Heart right ventricle (tissue), 16 donors: ENCODE measurements around the gene TLL2. TPM values are rescaled to one million over a fixed set of nuclear protein-coding genes. Genes with fewer than 3 reads are reported as not detected.

Source experiments
- ATAC-seq, 8 donors: fragments of 200-7000 bp; cut with Tn5 transposase; one replicate each; pipeline ENCODE4 v1.9.1; 2020; ENCODE audit warnings: mild to moderate bottlenecking in 8 of 8, moderate library complexity in 8 of 8, moderate number of reproducible peaks in 1 of 8
- DNase-seq, 2 donors: peaks; one replicate each; pipeline ENCODE4 v3.0.0-alpha.2; 2020
- H3K27ac ChIP-seq, 10 donors: fragments of 200-600 bp; sonication (generic) in 2 of 10; one replicate each; pipeline versions ENCODE4 v1.5.0 to v1.8.0; 2020 to 2022; ENCODE audit warnings: mild to moderate bottlenecking in 3 of 10
- H3K27me3 ChIP-seq, 7 donors: fragments of 200-600 bp; one replicate each; pipeline ENCODE4 v1.8.0; 2021 to 2022; ENCODE audit warnings: mild to moderate bottlenecking in 2 of 7
- H3K36me3 ChIP-seq, 9 donors: fragments of 200-600 bp; sonication (generic) in 1 of 9; one replicate each; pipeline versions ENCODE4 v1.5.0 to v1.8.0; 2020 to 2022; ENCODE audit warnings: mild to moderate bottlenecking in 2 of 9
- H3K4me1 ChIP-seq, 9 donors: fragments of 200-600 bp; sonication (generic) in 1 of 9; one replicate each; pipeline versions ENCODE4 v1.5.0 to v1.8.0; 2020 to 2022; ENCODE audit warnings: mild to moderate bottlenecking in 4 of 9
- H3K4me3 ChIP-seq, 10 donors: fragments of 200-600 bp; sonication (generic) in 2 of 10; one replicate each; pipeline versions ENCODE4 v1.5.0 to v1.8.0; 2020 to 2022; ENCODE audit warnings: mild to moderate bottlenecking in 7 of 10, moderate library complexity in 2 of 10
- H3K9me3 ChIP-seq, 11 donors: fragments of 200-600 bp in 10 of 11; sonication (generic) in 2 of 11; one replicate each; pipeline versions ENCODE4 v1.5.0 to v1.8.0; 2013 to 2022; ENCODE audit warnings: mild to moderate bottlenecking in 2 of 11, control low read depth in 1 of 11, moderate library complexity in 1 of 11
- WGBS, 2 donors: extraction: QIAGEN DNeasy Blood & Tissue Kit; methylation state at CpG; one replicate each; pipeline ENCODE4 v1.1.7; 2013; ENCODE audit warnings: inconsistent platforms in 1 of 2; 5-methylcytosine and 5-hydroxymethylcytosine counted together
- intact Hi-C, 10 donors: fragments of 100-400 bp; cut with DNase I; formaldehyde crosslinking; loops; one replicate each; pipeline versions ENCODE4 v1.11.1 to v1.14.2; 2022
- polyA plus RNA-seq, 2 donors: library from polyadenylated mRNA; stranded (reverse); fragments of 200-250 nt; gene quantifications; one replicate each; pipeline ENCODE4 v1.2.3, GENCODE V29; 2013
- total RNA-seq, 10 donors: library from RNA; stranded (reverse); fragmentation: NEBNext Ultra II Directional in 3 of 10; extraction: Animal tissue kit (Norgen Biotek cat#: 25700) in 3 of 10; gene quantifications; one replicate each; pipeline versions ENCODE4 v1.2.1 to v1.2.4, GENCODE V29; 2021 to 2023
- TF ChIP-seq, protein P1 (sequence below), 9 donors: fragments of 200-600 bp; sonication (generic) in 2 of 9; IDR thresholded peaks; one replicate each; pipeline versions ENCODE4 v1.5.0 to v1.8.0; 2021 to 2022; ENCODE audit warnings: antibody characterized with exemption in 9 of 9, mild to moderate bottlenecking in 5 of 9, moderate library complexity in 1 of 9
- donor health status: Arrhythmogenic right ventricular cardiomyopathy.
- donor health status: ischemic (EF 13 %, LVEDD 7.1; RV severe dilation, severe dysfunction).
- donor health status: healthy with polysubstance abuse.
- donor health status: DM: no; HTN: yes; CAD: no.
- donor health status: DM: no; HTN: no; CAD: no.
- donor health status: ischemic (EF 25% LVEDD 6.9; RV normal size, moderate dysfunction).
- donor health status: ischemic (EF 25% LVEDD 5.7; RV mildly dilated, moderate dysfunction).
- donor health status: healthy.
- donor health status: DM: yes; HTN: yes; CAD: no.
- donor health status: Ischemic cardiomyopathy.
- donor health status: ischemic (EF 35%, LVEDD 5.7; RV mildly dilated, moderate dysfunction).
- donor health status: nonischemic (EF 11% LVEDD 7.7; RV severe dilation, severe dysfunction).
- donor health status: DM: yes; HTN: yes; CAD: no.
- donor health status: PGD.
- donor health status: ischemic (EF 29% LVEDD 5.4; RV normal size, mild dysfunction).
- donor health status: nonischemic (EF 23%, LVEDD 6.1; RV moderate dilation, normal function).

Gene TLL2
- total and polyA plus RNA-seq, 12 donors, result 2.3 to 9.2 (median 6.9) TPM

DNA sequence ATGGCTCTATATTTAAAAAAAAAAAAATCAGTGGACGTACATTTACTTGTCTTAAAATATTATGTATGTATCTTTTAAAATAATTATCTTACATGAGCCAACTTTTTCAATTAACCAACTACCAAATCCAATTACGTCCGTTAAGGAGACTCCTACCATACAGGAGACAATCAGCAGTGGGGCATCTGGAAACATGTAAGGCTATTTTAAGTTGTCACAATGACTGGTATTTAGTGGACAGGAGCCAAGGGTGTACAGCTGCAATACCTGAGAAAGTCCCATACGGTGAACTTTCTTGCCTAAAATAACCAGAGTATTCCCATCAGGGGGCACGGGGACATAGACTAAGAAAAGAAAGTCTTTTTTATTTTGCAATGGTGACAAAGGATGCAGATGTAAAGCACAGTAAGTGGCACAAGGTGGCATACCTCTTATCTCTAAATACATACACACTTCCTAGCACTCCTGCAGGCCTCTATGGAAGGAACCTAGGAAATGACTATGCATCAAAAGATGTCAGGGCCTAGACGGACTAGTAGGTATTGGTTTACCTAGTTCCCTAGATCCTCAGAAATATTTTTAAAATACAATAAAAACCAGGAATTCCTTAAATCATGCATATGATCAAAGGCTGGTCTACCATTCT is 16.0 kb upstream of the TLL2 start:
- Histone ChIP-seq H3K36me3 (peaks cover 0 to 92% (median 15%) of the 10 kb centered on the region in 9 donors), H3K4me1 (peaks cover 0 to 13% (median 5%) of the 10 kb centered on the region in 9 donors), H3K4me3 (no peak overlapping the region), H3K27me3 (no peaks in the 10 kb centered on the region), H3K9me3 (no peaks in the 10 kb centered on the region), H3K27ac (peak overlapping the region in 2 of 10 donors; percentile 22 to 43)
- 39 to 58% methylated on average over 6 of the region's 6 CpGs for whole genome bisulfite sequencing, 2 donors
- DNase-seq (no peak), ATAC-seq (peak in 5 of 8 donors; percentile 64 to 92 (median 82))
- intact Hi-C loops, result no loop called here
- TF ChIP-seq, protein P1, sequence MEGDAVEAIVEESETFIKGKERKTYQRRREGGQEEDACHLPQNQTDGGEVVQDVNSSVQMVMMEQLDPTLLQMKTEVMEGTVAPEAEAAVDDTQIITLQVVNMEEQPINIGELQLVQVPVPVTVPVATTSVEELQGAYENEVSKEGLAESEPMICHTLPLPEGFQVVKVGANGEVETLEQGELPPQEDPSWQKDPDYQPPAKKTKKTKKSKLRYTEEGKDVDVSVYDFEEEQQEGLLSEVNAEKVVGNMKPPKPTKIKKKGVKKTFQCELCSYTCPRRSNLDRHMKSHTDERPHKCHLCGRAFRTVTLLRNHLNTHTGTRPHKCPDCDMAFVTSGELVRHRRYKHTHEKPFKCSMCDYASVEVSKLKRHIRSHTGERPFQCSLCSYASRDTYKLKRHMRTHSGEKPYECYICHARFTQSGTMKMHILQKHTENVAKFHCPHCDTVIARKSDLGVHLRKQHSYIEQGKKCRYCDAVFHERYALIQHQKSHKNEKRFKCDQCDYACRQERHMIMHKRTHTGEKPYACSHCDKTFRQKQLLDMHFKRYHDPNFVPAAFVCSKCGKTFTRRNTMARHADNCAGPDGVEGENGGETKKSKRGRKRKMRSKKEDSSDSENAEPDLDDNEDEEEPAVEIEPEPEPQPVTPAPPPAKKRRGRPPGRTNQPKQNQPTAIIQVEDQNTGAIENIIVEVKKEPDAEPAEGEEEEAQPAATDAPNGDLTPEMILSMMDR (IDR thresholded peaks at IDR 0.05), result no peak

DNA sequence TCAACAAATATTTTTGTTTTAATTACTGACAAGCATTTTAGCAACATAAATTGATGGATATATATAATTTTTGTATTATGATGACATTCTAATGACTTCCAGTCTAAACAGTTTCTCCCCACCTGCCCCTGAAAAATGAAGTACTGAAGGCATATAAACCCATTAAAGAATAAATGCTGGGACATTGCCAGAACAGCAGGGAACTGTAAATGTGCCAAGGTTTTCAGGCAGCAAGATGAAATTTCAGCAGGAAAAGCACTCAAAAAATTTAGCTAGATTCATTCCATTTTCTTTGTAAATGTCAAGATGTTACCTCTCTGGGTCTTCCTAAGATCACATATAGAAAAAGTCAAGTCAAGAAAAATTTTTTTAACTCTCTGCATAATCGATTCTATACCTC is 11.0 kb upstream of the TLL2 start:
- ATAC-seq, result no peak
- 75 to 86% methylated on average over 1 of the region's 1 CpG for WGBS, 2 donors
- H3K27ac ChIP-seq, result no peak overlapping the region

DNA sequence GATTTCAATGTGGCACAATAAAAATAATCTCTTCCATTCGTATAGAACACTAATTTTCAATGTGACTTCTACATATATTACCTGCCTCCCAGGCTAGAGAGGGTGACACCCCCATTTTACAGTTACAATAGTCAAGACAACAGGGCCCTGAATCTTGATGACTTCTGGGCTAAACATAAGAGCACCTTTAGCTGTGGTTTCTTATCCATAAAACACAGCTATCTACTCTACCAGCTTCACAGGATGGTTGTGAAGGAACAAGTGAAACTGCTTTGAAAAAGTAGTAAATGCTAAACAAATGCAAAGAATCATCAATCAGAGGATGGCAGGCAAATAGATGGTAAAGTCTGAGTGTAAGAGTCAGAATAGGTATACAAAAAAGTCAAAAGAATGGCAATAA is 3.6 kb upstream of the TLL2 start:
- 93 to 95% methylated on average over 1 of the region's 1 CpG for WGBS, 2 donors
- peaks cover 0 to 44% (median 11%) of the 10 kb centered on the region in 9 donors for H3K36me3 ChIP-seq
- no peak overlapping the region for H3K27ac ChIP-seq
- DNase-seq (no peak), ATAC-seq (no peak)
- H3K4me1 ChIP-seq, result peaks cover 2 to 24% (median 20%) of the 10 kb centered on the region in 9 donors
- H3K9me3 ChIP-seq, result no peaks in the 10 kb centered on the region
- no peak overlapping the region for H3K4me3 ChIP-seq
- peaks cover 0 to 27% (median under 1%) of the 10 kb centered on the region in 7 donors for H3K27me3 ChIP-seq
- TF ChIP-seq, protein P1 (IDR thresholded peaks at IDR 0.05), result no peak
- intact Hi-C loops, result loop anchor here in 1 of 10 donors (10.0 kb wide), 1 partner anchor 68 kb away; the partner anchor contains the start of gene TM9SF3

More for the DNA sequence above, 11.0 kb upstream of the TLL2 start:
- TF ChIP-seq, protein P1 (IDR thresholded peaks at IDR 0.05), result no peak
- no peaks in the 10 kb centered on the region for H3K9me3 ChIP-seq
- H3K4me3 ChIP-seq, result no peak overlapping the region
- no peak for DNase-seq
- intact Hi-C loops, result no loop called here
- H3K36me3 ChIP-seq, result peaks cover 0 to 99% (median 27%) of the 10 kb centered on the region in 9 donors
- H3K27me3 ChIP-seq, result no peaks in the 10 kb centered on the region
- H3K4me1 ChIP-seq, result peaks cover 0 to 9% (median 1%) of the 10 kb centered on the region in 9 donors

DNA sequence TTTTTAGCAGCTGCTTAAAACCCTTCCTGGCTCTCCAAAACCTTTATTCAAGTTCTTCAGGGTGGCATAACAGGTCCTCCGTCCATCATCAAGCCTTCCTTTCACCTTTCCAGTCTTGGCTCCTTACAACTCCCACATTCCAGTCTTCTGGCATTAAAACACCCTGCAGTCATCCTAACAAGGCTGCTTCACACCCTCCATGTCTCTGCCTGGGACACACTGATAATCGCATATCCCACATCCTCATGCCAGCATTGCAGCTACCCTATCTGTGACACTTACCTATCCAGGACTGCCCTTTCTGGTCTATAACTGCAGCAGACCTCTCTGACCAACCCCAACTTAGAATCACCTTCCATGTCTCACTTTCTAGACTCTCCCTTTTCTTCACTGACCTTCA is 2.6 kb upstream of the TLL2 start:
- peaks cover 3 to 25% (median 24%) of the 10 kb centered on the region in 9 donors for H3K4me1 ChIP-seq
- H3K27me3 ChIP-seq, result peaks cover 0 to 35% (median 3%) of the 10 kb centered on the region in 7 donors
- ATAC-seq (no peak), DNase-seq (no peak)
- intact Hi-C loops, result loop anchor here in 1 of 10 donors (10.0 kb wide), 1 partner anchor 68 kb away; the partner anchor contains the start of gene TM9SF3
- TF ChIP-seq, protein P1 (IDR thresholded peaks at IDR 0.05), result no peak
- no peak overlapping the region for H3K4me3 ChIP-seq
- WGBS, 2 donors, result 79 to 82% methylated on average over 2 of the region's 2 CpGs
- peaks cover 0 to 35% (median 2%) of the 10 kb centered on the region in 9 donors for H3K36me3 ChIP-seq
- no peaks in the 10 kb centered on the region for H3K9me3 ChIP-seq
- H3K27ac ChIP-seq, result no peak overlapping the region
